DMS79 treated with DMSO at 0.1 percent for 48 hours (cell line): Measurements from ENCODE around the gene CDKN1A.
A peak's percentile ranks its signal among the peaks of the same experiment; 100 is the strongest.
"Not testable (repeated sequence)": the region's sequence is repeated elsewhere in the genome, so short reads cannot be mapped to it uniquely, and the experiment has no call there.

Experiments
- DNase-seq: peaks from one replicate; lab custom pipeline; 2025; lab: John Stamatoyannopoulos, UW

The CDKN1A gene

GRCh38 chr6:36698196-36698595, 19.7 kb downstream of the CDKN1A start:
- DNase-seq, result no peak

- DNase-seq, result no peak
Observed at GRCh38 chr6:36698871-36699271, 20.4 kb downstream of the CDKN1A start.

DNA sequence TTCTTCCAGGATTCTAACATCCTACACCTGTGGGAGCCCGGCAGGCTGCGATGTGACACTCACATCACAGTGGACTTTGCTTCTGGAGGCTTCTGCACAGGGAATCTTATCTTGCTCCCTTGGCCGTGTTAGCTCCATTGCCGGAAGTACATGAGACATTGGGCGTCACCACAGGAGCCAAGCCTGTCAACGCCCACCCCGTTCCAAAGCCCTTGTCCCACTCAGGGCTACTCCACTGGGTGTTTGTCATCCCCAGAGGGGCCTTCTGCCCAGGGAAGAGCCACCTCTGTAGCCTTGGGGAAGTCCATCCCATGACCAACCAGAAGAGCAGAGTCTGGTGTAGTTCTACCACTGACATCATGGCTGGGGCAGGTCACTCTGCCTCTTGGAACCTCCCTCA, 20.8 kb downstream of the CDKN1A start:
- DNase-seq, result no peak

- no peak for DNase-seq
Observed at GRCh38 chr6:36700071-36700812, 21.7 kb downstream of the CDKN1A start.

DNA sequence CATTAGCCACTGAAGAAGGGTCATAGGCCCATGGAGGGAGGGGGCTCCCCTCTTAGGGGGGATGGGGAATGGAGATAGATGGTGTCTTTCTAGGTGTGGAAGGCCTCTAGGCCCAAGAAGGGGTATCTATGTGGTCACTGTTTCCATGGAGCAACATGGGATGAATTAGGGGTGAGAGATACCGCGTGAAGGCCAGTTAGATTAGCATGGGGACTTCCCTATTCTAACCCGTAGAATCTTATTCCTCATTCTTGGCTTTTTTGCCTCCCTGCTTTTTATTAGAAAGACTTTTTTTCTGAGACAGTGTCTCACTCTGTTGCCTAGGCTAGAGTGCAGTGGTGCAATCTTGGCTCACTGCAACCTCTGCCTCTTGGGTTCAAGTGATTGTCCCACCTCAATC, 22.3 kb downstream of the CDKN1A start:
- no peak for DNase-seq

- DNase-seq, result no peak
Observed at GRCh38 chr6:36701401-36701991, 23.0 kb downstream of the CDKN1A start.

GRCh38 chr6:36702656-36703055, 24.1 kb downstream of the CDKN1A start:
- DNase-seq, result no peak

GRCh38 chr6:36703081-36703606, 24.6 kb downstream of the CDKN1A start:
- DNase-seq, result no peak

- no peak for DNase-seq
Observed at GRCh38 chr6:36703982-36704381, 25.5 kb downstream of the CDKN1A start.

GRCh38 chr6:36704961-36705577, 26.6 kb downstream of the CDKN1A start:
- DNase-seq, result not testable (repeated sequence)

DNA sequence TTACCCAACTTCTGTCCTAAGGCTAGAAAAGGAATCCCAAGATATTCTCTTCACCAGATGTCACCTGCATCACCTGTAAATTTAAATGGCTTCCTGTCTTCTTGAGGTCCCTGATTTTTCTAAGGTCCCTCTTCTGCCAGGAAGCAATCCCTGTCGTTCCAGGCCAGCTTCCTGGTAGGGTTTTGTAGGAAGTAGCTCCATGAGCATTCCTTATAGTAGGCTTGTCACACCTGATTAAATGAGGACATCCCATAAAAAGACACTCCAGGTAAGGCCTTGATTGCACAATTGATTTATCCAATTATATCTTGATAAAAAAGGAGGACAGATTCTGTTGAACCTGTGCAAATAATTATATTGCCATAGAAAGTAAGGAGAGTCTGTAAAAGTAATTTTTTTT, 27.8 kb downstream of the CDKN1A start:
- DNase-seq, result no peak

GRCh38 chr6:36712816-36713215, 34.3 kb downstream of the CDKN1A start:
- no peak for DNase-seq

GRCh38 chr6:36713846-36714245, 35.3 kb downstream of the CDKN1A start:
- DNase-seq, result no peak

GRCh38 chr6:36714511-36714910, 36.0 kb downstream of the CDKN1A start:
- no peak for DNase-seq

DNA sequence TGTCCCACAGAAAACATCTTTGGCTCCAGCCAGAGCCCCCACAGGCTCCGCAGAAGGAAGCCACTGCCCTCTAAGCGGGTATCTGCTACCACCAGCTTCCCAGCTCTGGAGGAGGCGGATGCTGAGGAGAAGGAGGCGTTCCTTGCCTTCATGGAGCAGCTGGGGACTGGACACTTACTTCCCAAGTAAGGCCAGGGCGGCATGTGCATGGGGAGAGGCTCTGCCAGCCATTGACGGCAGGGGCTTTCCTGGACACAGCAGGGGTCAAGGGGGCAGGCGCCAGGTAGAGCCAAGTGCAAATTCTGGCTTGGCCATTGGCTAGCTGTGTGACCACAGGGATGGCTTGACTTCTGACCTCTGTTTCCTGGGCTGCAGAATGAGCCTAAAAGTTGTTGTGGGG, 37.0 kb downstream of the CDKN1A start:
- no peak for DNase-seq

DNA sequence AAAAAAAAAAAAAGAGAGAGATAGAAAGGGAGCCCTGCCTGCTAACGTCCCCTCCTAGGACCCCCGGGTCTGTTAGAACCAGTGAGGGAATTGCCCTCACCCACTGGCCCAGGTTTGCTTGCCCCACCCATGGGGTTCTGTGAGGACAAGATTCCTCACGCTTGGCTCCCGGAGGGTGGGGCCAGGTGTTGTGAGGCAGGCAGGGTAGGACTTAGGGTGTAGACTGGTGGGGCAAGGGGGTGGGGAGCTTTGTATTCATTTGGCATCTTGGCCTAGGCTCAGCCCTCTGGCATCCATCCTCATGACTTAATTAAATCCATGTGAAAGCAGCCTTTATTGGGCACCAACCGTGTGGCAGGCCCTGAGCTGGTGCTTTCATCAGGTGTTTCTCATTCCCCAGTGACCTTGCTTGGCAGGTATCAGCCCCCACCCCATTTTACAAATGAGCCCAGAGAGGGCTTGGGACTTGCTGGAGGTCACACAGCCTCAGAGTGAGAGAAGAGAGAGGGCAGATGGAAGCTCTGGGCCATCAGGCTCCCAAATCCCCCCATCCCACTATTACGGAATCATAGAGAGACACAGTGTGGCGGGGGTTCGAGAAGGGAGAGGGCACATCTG, 38.1 kb downstream of the CDKN1A start:
- no peak for DNase-seq

GRCh38 chr6:36717231-36717825, 38.8 kb downstream of the CDKN1A start:
- DNase-seq, result no peak

GRCh38 chr6:36717871-36718540, 39.5 kb downstream of the CDKN1A start:
- DNase-seq, result no peak

DNA sequence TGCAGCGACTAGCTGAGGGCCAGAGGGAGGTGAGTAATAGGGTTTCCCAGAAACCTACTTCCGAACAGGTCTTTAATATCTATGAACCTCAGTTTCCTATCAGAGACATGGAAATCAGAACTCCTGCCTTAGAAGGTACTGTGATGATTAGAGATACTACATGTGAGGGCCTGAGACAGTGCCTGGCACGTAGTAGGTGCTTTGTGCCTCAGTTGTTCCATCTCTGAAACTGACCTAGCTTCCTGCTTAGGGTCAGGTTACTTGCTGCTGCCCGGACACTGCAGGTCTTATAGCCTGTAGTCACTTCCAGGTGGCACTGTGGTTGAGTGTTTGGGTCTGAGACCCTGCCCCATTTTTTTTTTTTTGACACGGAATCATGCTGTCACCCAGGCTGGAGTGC, 40.0 kb downstream of the CDKN1A start:
- DNase-seq, result no peak

DNA sequence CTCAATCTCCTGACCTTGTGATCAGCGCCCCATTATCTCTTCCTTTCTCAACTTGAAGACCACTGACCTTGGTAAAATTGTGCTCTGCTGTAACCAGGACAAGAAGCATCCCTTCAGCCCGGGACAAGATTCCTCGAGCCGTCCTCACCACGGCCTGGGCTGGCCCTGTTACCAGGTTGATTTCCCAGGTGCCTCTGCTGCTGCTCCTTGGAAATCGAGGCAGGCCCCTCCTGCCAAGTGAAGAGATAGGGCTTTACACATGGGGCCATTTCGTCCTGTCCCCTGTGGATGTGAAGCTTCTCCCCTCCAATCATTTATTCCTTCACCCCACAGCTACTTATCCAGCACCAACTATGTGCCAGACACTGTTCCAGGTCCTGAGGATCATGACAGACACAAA, 40.6 kb downstream of the CDKN1A start:
- DNase-seq, result no peak

DNA sequence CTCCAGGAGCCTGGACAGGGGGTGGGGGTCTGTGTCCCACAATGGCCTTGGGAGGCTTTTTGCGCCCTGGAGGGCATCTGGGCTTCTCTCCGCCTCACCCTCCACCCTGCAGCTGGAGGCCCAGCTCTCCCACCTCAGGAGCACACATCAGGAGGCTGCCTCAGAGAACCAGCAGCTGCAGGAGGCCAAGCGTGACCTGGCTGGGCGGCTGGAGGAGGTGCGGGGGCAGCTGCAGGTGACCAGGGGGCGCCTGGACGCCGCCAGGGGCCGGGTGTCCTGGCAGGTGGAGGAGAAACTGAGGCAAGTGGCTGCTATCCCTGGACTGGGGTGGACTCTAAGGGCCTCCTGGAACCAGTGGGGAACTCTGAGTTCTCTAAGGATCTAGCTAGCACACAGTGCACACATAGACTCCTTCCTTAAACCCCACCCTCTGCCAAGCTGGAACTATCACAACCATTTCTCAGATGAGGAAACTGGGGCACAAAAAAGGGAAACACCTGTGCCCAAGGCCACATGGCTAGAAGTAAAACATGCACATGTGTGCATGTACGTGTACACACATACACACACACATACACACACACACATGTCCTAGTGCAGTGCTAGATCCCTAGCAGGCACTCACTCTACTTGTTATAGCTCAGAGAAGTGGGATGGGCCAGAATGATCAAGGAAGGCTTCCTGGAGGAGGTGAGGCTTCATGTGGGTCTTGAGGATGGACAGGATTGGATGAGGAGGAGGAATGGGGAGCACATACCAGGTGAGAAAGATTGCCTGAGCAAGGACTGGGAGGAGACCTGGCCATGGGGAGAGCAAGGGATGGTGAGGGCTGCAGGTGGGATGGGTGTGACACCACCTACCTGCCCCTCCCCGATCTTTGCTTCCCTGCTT, 42.0 kb downstream of the CDKN1A start:
- peak; percentile 16 for DNase-seq
